Nephron (organoid): ENCODE results near the gene BIRC3.

Source experiments
- H3K27ac Mint-ChIP-seq, 3 experiments: 2 replicates each; pipeline ENCODE4 v1.8.0; 2020; ENCODE audit warnings: mixed read lengths in 3 of 3, mild to moderate bottlenecking in 2 of 3, moderate library complexity in 1 of 3
- H3K27me3 Mint-ChIP-seq: 2 replicates; pipeline ENCODE4 v1.8.0; 2021; ENCODE audit warnings: low read depth, mild to moderate bottlenecking, moderate library complexity, mixed read lengths
- H3K36me3 Mint-ChIP-seq: 2 replicates; pipeline ENCODE4 v1.8.0; 2020; ENCODE audit warnings: low read depth, mixed read lengths
- H3K4me1 Mint-ChIP-seq: 2 replicates; pipeline ENCODE4 v1.8.0; 2020; ENCODE audit warnings: mixed read lengths
- H3K4me3 Mint-ChIP-seq, 3 experiments: 2 replicates each; pipeline ENCODE4 v1.8.0; 2020; ENCODE audit warnings: mild to moderate bottlenecking in 3 of 3, mixed read lengths in 3 of 3, moderate library complexity in 2 of 3
- H3K9me3 Mint-ChIP-seq: 2 replicates; pipeline ENCODE4 v1.8.0; 2020; ENCODE audit warnings: mixed read lengths
- TF ChIP-seq, protein P1 (sequence below), 3 experiments: fragments of 200-600 bp; sonication (generic); IDR thresholded peaks; one replicate each; pipeline ENCODE4 v1.5.0; 2021; ENCODE audit warnings: antibody characterized with exemption in 3 of 3; ENCODE audit not compliant: unreplicated experiment in 3 of 3

The BIRC3 gene

DNA sequence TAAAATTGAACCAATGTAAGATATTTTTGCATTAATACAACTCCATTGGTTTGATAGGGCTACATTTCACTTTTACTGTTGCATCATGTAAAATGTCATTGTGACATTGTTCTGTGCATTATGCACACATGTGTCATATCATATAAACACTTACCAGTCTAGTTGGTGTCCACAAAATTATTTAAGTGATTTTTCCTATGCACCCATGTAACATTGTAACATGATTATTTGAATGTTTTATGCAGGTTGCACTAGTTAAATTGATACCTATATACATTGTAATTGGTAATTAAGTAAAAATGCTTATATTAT is 9.6 kb upstream of the BIRC3 start:
- Mint-ChIP-seq H3K9me3 (peaks cover 4% of the 10 kb centered on the region), H3K27ac (no peak overlapping the region), H3K4me1 (peaks cover 7% of the 10 kb centered on the region), H3K4me3 (no peak overlapping the region), H3K27me3 (no peaks in the 10 kb centered on the region), H3K36me3 (no peaks in the 10 kb centered on the region)
- TF ChIP-seq, protein P1, sequence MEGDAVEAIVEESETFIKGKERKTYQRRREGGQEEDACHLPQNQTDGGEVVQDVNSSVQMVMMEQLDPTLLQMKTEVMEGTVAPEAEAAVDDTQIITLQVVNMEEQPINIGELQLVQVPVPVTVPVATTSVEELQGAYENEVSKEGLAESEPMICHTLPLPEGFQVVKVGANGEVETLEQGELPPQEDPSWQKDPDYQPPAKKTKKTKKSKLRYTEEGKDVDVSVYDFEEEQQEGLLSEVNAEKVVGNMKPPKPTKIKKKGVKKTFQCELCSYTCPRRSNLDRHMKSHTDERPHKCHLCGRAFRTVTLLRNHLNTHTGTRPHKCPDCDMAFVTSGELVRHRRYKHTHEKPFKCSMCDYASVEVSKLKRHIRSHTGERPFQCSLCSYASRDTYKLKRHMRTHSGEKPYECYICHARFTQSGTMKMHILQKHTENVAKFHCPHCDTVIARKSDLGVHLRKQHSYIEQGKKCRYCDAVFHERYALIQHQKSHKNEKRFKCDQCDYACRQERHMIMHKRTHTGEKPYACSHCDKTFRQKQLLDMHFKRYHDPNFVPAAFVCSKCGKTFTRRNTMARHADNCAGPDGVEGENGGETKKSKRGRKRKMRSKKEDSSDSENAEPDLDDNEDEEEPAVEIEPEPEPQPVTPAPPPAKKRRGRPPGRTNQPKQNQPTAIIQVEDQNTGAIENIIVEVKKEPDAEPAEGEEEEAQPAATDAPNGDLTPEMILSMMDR (IDR thresholded peaks at IDR 0.05; ENCODE audit: unreplicated experiment in 3 of 3): no peak

DNA sequence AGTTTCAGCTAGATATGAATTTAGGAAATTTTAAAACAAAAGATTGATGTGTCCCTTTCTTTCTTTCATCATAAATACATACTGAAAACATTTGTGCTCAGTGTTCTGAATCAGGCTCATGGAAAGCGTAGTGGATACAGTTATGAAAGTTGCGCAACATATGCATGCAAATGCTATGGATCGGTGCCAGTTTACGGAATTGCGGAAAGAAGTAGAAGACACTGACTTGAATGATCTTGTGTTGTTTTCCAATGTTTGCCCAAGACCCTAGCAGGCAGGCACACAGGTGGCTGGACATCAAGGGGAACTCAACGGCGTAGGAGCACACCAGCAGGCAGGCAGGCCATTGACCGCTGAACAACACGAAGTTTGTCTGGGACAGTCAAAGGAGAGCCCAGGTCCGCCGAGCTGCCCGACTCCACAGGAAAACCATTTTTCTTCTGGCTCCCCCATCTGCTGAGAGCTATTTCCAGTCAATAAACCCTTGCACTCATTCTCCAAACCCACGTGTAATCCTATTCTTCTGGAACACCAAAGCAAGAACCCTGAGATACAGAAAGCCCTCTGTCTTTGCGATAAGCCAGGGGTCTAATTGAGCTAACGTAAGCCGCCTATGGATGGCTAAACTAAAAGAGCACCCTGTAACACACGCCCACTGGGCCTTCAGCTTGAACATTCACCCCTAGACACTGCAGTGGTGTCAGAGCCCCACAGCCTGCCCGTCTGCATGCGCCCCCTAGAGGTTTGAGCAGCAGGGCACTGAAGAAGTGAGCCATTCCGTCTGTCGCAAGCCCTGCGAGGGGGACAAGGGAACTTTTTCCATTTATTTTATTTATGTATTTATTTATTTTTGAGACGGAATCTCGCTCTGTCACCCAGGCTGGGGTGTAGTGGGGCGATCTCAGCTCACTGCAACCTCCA is 7.4 kb upstream of the BIRC3 start:
- TF ChIP-seq, protein P1 (IDR thresholded peaks at IDR 0.05; ENCODE audit: unreplicated experiment in 3 of 3): no peak
- Mint-ChIP-seq H3K36me3 (no peaks in the 10 kb centered on the region), H3K27ac (no peak overlapping the region), H3K27me3 (no peaks in the 10 kb centered on the region), H3K4me1 (peaks cover 25% of the 10 kb centered on the region), H3K4me3 (no peak overlapping the region), H3K9me3 (no peaks in the 10 kb centered on the region)

DNA sequence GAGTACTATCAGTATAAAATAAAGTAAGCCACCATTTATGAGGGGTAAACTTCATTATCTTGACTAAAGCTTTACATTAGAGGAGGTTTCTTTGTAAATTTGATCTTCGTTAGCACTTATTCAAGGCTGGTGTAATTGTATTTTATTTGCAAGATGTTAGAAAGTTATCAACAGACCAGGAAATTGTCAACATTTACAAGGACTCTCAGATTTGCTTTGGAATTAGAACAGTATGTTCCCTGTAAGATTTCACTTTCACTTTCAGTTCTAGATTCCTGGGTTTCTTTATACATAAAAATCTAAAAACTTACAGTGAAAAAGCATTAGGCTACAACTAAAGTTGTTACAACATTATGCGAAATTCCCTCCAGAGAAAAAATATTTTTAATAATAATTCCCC is 4.6 kb upstream of the BIRC3 start:
- peaks cover 4% of the 10 kb centered on the region for H3K27me3 Mint-ChIP-seq
- H3K4me3 Mint-ChIP-seq: peak overlapping the region in 1 of 3 experiments; percentile 49
- peak overlapping the region; percentile 63 to 85 (median 75) for H3K27ac Mint-ChIP-seq
- no peaks in the 10 kb centered on the region for H3K9me3 Mint-ChIP-seq
- H3K36me3 Mint-ChIP-seq: no peaks in the 10 kb centered on the region
- peaks cover 36% of the 10 kb centered on the region for H3K4me1 Mint-ChIP-seq
- TF ChIP-seq, protein P1 (IDR thresholded peaks at IDR 0.05; ENCODE audit: unreplicated experiment in 3 of 3): no peak

DNA sequence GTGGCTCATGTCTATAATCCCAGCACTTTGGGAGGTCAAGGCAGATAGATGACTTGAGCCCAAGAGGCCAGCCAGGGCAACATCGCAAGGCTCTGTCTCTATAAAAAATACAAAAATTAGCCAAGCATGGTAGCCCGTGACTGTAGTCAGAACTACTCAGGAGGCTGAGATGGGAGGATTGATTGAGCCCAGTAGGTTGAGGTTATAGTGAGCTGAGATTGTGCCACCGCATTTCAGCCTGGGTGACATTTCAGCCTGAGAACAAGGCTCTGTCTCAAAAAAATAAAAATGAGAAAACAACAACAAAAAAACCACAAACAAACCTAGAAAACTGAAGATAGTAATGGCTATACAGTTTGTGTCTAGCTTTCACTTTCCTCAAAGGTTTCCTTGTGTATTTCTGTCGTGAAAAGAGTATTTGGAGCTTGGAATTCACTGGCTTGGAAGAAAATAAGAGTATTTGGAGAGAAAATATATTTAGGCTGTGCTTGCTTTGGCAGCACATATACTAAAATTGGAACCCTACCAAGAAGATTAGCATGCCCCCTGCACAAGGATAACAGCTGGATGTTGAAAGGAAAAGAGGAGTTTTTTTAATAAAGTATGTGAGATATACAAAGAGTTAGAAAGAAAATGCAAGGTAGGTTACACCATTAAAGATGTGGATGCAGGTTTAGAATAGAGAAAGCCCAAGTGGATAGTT is 3.9 kb upstream of the BIRC3 start:
- peaks cover 37% of the 10 kb centered on the region for H3K4me1 Mint-ChIP-seq
- H3K27ac Mint-ChIP-seq: peak overlapping the region; percentile 63 to 85 (median 75)
- H3K9me3 Mint-ChIP-seq: no peaks in the 10 kb centered on the region
- H3K27me3 Mint-ChIP-seq: peaks cover 4% of the 10 kb centered on the region
- peak overlapping the region in 1 of 3 experiments; percentile 41 for H3K4me3 Mint-ChIP-seq
- TF ChIP-seq, protein P1 (IDR thresholded peaks at IDR 0.05; ENCODE audit: unreplicated experiment in 3 of 3): no peak
- no peaks in the 10 kb centered on the region for H3K36me3 Mint-ChIP-seq

DNA sequence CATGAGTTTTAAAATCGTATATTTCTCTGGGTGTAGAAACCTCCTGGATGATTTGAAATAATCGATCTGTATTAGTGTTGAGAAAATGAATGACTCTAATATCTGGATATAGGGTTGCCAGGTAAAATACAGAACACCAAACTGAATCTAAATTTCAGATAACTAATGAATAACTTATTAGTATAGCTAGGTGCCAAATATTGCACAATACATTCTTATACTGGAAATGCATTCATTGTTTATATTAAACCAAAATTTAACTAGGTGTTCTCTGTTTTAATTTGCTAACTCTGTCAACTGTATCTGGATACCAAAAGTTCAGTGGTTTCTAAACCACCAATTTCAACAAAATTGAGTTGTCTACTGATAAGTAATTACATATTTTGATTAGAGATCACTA is 2.5 kb upstream of the BIRC3 start:
- Mint-ChIP-seq H3K36me3 (no peaks in the 10 kb centered on the region), H3K27me3 (peaks cover 4% of the 10 kb centered on the region), H3K9me3 (no peaks in the 10 kb centered on the region), H3K4me1 (peaks cover 37% of the 10 kb centered on the region), H3K27ac (peak overlapping the region in 2 of 3 experiments; percentile 9 to 29), H3K4me3 (no peak overlapping the region)
- TF ChIP-seq, protein P1 (IDR thresholded peaks at IDR 0.05; ENCODE audit: unreplicated experiment in 3 of 3): no peak
